Activated naive CD4-positive, alpha-beta T cell treated with anti-CD3 and anti-CD28 coated beads for 36 hours (primary cell): ENCODE results near the gene HSFX4. TPM values are rescaled to one million over a fixed set of nuclear protein-coding genes. Genes with fewer than 3 reads are reported as not detected.
"Not testable (repeated sequence)": the region's sequence is repeated elsewhere in the genome, so short reads cannot be mapped to it uniquely, and the experiment has no call there.

Source experiments
- CTCF ChIA-PET: fragments of 350-600 bp; sonication (Branson Sonifier 250); formaldehyde crosslinking; loops from one replicate; lab custom pipeline; 2021; ENCODE audit warnings: antibody characterized with exemption; lab: Charles Lee
- DNase-seq: peaks from one replicate; pipeline ENCODE4 v3.0.0-alpha.2; 2020
- H3K27ac Mint-ChIP-seq: one replicate; pipeline ENCODE4 v1.8.0; 2021; ENCODE audit warnings: mild to moderate bottlenecking, mixed read lengths
- H3K27me3 Mint-ChIP-seq: one replicate; pipeline ENCODE4 v1.8.0; 2021; ENCODE audit warnings: low read depth, mixed read lengths
- H3K36me3 Mint-ChIP-seq: one replicate; pipeline ENCODE4 v1.8.0; 2021; ENCODE audit warnings: low read depth, mixed read lengths
- H3K4me1 Mint-ChIP-seq: one replicate; pipeline ENCODE4 v1.8.0; 2021; ENCODE audit warnings: low read depth, mixed read lengths
- H3K4me3 Mint-ChIP-seq: one replicate; pipeline ENCODE4 v1.8.0; 2021; ENCODE audit warnings: mild to moderate bottlenecking, moderate library complexity, mixed read lengths
- H3K9me3 Mint-ChIP-seq: one replicate; pipeline ENCODE4 v1.8.0; 2021; ENCODE audit warnings: mixed read lengths
- intact Hi-C: fragments of 100-400 bp; cut with micrococcal nuclease; formaldehyde crosslinking; loops from one replicate; pipeline ENCODE4 v1.15.1; 2023
- total RNA-seq, 2 experiments: library from RNA; stranded (reverse); gene quantifications; one replicate each; pipeline ENCODE4 v1.2.3, GENCODE V29; 2021

Gene HSFX4, protein sequence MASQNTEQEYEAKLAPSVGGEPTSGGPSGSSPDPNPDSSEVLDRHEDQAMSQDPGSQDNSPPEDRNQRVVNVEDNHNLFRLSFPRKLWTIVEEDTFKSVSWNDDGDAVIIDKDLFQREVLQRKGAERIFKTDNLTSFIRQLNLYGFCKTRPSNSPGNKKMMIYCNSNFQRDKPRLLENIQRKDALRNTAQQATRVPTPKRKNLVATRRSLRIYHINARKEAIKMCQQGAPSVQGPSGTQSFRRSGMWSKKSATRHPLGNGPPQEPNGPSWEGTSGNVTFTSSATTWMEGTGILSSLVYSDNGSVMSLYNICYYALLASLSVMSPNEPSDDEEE
- total RNA-seq, result not detected

GRCh38 chrX:149929400-149929799 is at the start of gene HSFX4:
Gene HSFX4, plus strand, starts transcription at chrX:149929573. Its CDS starts 72 bp downstream, at chrX:149929645.
- H3K4me1 Mint-ChIP-seq, H3K36me3 Mint-ChIP-seq, H3K4me3 Mint-ChIP-seq, H3K9me3 Mint-ChIP-seq, CTCF ChIA-PET, H3K27ac Mint-ChIP-seq, intact Hi-C loops, DNase-seq, H3K27me3 Mint-ChIP-seq: not testable (repeated sequence)

- Mint-ChIP-seq H3K4me1 (no peaks in the 10 kb centered on the region), H3K36me3 (no peaks in the 10 kb centered on the region), H3K4me3 (no peak within 1 kb of the TSS), H3K9me3 (no peaks in the 10 kb centered on the region), H3K27ac (no peak within 1 kb of the TSS), H3K27me3 (no peaks in the 10 kb centered on the region)
- DNase-seq, result peak; percentile 8
- intact Hi-C loops, result no loop called here
- CTCF ChIA-PET, result no interaction called here
Measured at GRCh38 chrX:149881081-149881711, 48.2 kb upstream of the HSFX4 start, which contains the start of gene MAGEA8. Gene MAGEA8, plus strand, starts transcription at chrX:149881183. Its CDS starts 3,090 bp downstream, at chrX:149884273.

DNA sequence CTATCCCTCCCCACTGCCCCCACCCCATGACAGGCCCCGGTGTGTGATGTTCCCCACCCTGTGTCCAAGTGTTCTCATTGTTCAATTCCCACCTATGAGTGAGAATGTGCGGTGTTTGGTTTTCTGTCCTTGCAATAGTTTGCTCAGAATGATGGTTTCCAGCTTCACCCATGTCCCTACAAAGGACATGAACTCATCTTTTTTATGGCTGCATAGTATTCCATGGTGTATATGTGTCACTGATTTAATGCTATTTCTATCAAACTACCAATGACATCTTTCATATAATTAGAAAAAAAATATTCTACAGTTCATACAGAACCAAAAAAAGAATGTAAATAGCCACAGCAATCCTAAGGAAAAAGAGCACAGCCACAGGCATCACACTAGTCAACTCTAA is 38.5 kb upstream of the HSFX4 start:
- H3K9me3 Mint-ChIP-seq, H3K27ac Mint-ChIP-seq, H3K4me1 Mint-ChIP-seq, intact Hi-C loops, H3K27me3 Mint-ChIP-seq, DNase-seq, CTCF ChIA-PET, H3K36me3 Mint-ChIP-seq, H3K4me3 Mint-ChIP-seq: not testable (repeated sequence)

- intact Hi-C loops, result no loop called here
- CTCF ChIA-PET, result no interaction called here
- Mint-ChIP-seq H3K4me3 (no peak overlapping the region), H3K27ac (no peak overlapping the region), H3K36me3 (no peaks in the 10 kb centered on the region), H3K27me3 (peaks cover 8% of the 10 kb centered on the region), H3K4me1 (peaks cover 5% of the 10 kb centered on the region), H3K9me3 (peaks cover 5% of the 10 kb centered on the region)
- DNase-seq, result peak; percentile 34
Measured at GRCh38 chrX:149898554-149898953, 30.8 kb upstream of the HSFX4 start.

GRCh38 chrX:149903889-149904748 is 25.3 kb upstream of the HSFX4 start:
- CTCF ChIA-PET, result interaction anchor here (1.2 kb wide), 1 partner anchor 12 kb away, joined by 6 read pairs; no protein-coding TSS in a partner anchor
- Mint-ChIP-seq H3K4me1 (peaks cover 6% of the 10 kb centered on the region), H3K4me3 (no peak overlapping the region), H3K36me3 (peaks cover 2% of the 10 kb centered on the region), H3K27me3 (no peaks in the 10 kb centered on the region), H3K9me3 (peaks cover 5% of the 10 kb centered on the region), H3K27ac (no peak overlapping the region)
- DNase-seq, result no peak
- intact Hi-C loops, result no loop called here

GRCh38 chrX:149908308-149908707 is 21.1 kb upstream of the HSFX4 start:
- CTCF ChIA-PET, result no interaction called here
- Mint-ChIP-seq H3K27me3 (no peaks in the 10 kb centered on the region), H3K4me1 (peaks cover 6% of the 10 kb centered on the region), H3K9me3 (peaks cover 13% of the 10 kb centered on the region), H3K4me3 (no peak overlapping the region), H3K27ac (no peak overlapping the region), H3K36me3 (peaks cover 2% of the 10 kb centered on the region)
- no peak for DNase-seq
- intact Hi-C loops, result no loop called here

GRCh38 chrX:149908727-149909126 is 20.6 kb upstream of the HSFX4 start:
- Mint-ChIP-seq H3K27ac (no peak overlapping the region), H3K4me1 (peaks cover 6% of the 10 kb centered on the region), H3K36me3 (peaks cover 2% of the 10 kb centered on the region), H3K4me3 (no peak overlapping the region), H3K27me3 (no peaks in the 10 kb centered on the region), H3K9me3 (peaks cover 13% of the 10 kb centered on the region)
- intact Hi-C loops, result no loop called here
- DNase-seq, result no peak
- CTCF ChIA-PET, result no interaction called here

GRCh38 chrX:149909324-149910177 is 19.8 kb upstream of the HSFX4 start:
- Mint-ChIP-seq H3K27ac (no peak overlapping the region), H3K9me3 (peaks cover 16% of the 10 kb centered on the region), H3K4me1 (peaks cover under 1% of the 10 kb centered on the region), H3K4me3 (no peak overlapping the region), H3K36me3 (peaks cover 2% of the 10 kb centered on the region), H3K27me3 (no peaks in the 10 kb centered on the region)
- intact Hi-C loops, result no loop called here
- CTCF ChIA-PET, result no interaction called here
- DNase-seq, result peak; percentile 34

DNA sequence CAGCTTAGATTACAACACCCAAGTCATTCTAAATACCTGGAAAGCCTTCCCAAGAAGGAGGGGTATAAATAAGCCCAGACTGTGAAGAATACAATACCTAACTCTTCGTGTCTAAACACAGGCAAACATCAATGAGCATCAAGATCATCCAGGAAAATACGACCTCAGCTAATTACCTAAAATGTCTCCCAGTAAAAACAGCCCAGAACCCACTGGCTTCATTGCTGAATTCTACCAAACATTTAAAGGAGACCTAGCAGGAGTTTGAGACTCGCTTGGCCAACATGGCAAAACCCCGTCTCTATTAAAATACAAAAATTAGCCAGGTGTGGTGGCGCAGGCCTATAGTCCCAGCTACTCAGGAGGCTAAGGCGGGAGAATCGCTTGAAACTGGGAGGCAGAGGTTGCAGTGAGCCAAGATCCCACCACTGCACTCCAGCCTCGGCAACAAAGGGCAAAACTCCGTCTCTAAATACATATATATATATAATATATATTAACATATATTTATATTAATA is 19.1 kb upstream of the HSFX4 start:
- intact Hi-C loops, result no loop called here
- Mint-ChIP-seq H3K36me3 (peaks cover 2% of the 10 kb centered on the region), H3K27ac (no peak overlapping the region), H3K4me3 (no peak overlapping the region), H3K4me1 (no peaks in the 10 kb centered on the region), H3K9me3 (peaks cover 16% of the 10 kb centered on the region), H3K27me3 (no peaks in the 10 kb centered on the region)
- CTCF ChIA-PET, result no interaction called here
- no peak for DNase-seq

DNA sequence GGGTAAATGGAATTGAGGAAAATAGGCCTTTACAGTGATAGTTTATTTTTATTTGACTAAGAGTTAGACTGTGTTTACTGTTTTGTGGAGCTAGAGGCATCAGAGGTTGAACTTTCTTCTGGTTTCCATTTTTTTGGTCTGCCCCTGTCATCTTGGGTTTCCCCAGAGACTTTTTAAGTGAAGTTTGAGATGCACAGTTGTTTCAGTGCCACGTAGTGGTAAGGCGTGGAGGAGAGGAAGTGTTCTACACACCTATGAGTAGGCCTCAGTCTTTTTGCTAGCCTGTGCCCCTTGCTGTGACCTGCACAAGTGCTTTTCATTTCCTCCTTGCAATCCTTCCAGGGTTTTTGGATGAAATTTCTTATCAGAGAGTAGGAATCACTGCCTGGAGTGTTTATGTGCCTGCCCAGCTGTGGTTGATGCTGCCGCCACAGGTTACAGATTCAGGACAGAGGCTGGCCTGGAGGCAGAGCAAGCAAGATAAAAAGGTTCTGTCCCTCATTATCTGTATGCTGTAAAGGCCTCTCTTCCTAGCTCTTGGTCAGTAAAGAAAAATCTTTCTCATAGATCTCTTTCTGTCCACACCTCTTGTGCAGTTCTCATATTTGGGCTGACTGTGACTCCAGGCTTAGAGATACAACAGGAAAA is 12.5 kb upstream of the HSFX4 start:
- peaks cover 10% of the 10 kb centered on the region for H3K9me3 Mint-ChIP-seq
- CTCF ChIA-PET, result interaction anchor here (0.8 to 1.6 kb wide), 3 partner anchors 13 to 33 kb away, joined by 3 to 6 read pairs (median 6); partner anchors contain the start of gene EOLA2
- H3K4me3 Mint-ChIP-seq, result no peak overlapping the region
- H3K27ac Mint-ChIP-seq, result no peak overlapping the region
- H3K36me3 Mint-ChIP-seq, result no peaks in the 10 kb centered on the region
- H3K4me1 Mint-ChIP-seq, result peaks cover 4% of the 10 kb centered on the region
- DNase-seq, result peak; percentile 37
- intact Hi-C loops, result no loop called here
- no peaks in the 10 kb centered on the region for H3K27me3 Mint-ChIP-seq

- H3K4me1 Mint-ChIP-seq, H3K27me3 Mint-ChIP-seq, H3K4me3 Mint-ChIP-seq, CTCF ChIA-PET, H3K9me3 Mint-ChIP-seq, H3K27ac Mint-ChIP-seq, intact Hi-C loops, H3K36me3 Mint-ChIP-seq, DNase-seq: not testable (repeated sequence)
Measured at GRCh38 chrX:149923836-149924235, 5.5 kb upstream of the HSFX4 start.
